ENCODE results near the gene STIM2.

STIM2 gene

DNA sequence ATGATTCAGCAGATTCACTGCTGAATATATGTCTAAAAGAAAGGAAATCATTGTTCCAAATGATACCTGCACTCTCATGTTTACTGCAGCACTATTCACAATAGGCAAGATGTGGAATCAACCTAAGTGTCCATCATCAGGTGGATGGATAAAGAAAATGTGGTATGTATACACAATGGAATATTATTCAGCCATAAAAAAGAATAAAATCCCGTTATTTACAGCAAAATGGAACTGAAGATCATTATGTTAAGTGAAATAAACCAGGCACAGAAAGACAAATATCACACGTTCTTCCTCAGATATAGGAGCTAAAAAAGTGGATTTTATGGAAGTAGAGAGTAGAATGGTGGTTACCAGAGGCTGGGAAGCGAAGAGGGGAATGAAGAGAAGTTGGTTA, 130.4 kb downstream of the STIM2 start:
- Histone ChIP-seq H3K27me3 (replicated peaks in 2 of 5; ENCODE audit: control insufficient read depth in 4 of 5, insufficient read depth in 5 of 5, low read length in 4 of 5) (no peaks in the 10 kb centered on the region), H3K4me3 (ENCODE audit: control insufficient read depth in 1 of 7, extremely low read depth in 1 of 7, insufficient read depth in 4 of 7, low read depth in 2 of 7, low read length in 6 of 7) (no peak overlapping the region), H3K36me3 (ENCODE audit: control insufficient read depth in 4 of 4, insufficient read depth in 4 of 4, low read length in 3 of 4) (no peaks in the 10 kb centered on the region), H3K9me3 (ENCODE audit: control extremely low read depth in 1 of 5, control insufficient read depth in 4 of 5, insufficient read depth in 2 of 5, low read depth in 1 of 5, low read length in 4 of 5) (peaks cover 0 to 3% (median 0%) of the 10 kb centered on the region in 5 experiments), H3K27ac (ENCODE audit: insufficient read depth in 1 of 2, low read depth in 1 of 2, low read length in 2 of 2, poor library complexity in 1 of 2, severe bottlenecking in 2 of 2) (no peak overlapping the region), H3K4me1 (ENCODE audit: control extremely low read depth in 1 of 4, control insufficient read depth in 4 of 4, insufficient read depth in 4 of 4, low read length in 3 of 4) (peaks cover 6 to 28% (median 11%) of the 10 kb centered on the region in 4 experiments)
- POLR2A ChIA-PET, result no interaction called here
- WGBS (ENCODE audit: insufficient coverage), result 100% methylated on average over 2 of the region's 3 CpGs
- no peak for DNase-seq
- CTCF ChIA-PET, result interaction anchor here (1.2 to 3.0 kb wide), 2 partner anchors 11 to 15 kb away, joined by 3 to 13 read pairs; no protein-coding TSS in a partner anchor

DNA sequence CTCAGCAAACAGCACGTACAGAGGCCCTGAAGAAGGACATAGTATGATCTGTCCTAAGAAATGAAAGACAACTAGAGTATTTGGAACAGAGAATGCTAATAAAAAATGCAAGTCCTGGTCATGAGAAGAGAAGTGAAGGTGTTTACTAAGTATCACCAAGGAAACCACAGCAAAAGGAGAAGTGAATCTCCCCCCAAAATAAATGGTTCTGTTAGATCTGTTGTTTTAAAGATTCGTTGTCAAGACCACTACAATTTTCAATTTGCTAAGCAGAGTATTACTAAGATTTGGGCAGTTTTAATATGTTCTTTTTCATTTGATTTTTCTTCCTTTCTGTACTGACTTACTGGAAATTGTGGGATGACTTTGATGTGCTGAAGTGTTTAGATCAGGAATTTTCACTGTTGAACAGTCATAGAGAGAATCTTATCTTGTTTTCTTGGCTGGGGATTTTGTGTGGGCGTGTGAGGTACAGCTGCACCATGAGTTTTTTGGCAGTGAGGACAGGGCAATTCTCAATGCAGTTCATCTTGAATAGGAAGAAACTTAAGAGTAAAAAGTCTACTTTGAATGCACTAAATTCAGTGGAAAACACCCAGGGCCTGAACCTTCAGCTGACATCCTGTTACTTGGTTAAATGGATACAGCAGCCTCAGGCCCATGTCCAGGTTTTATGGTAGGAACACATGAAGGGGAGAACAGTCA, 132.2 kb downstream of the STIM2 start:
- ChIA-PET POLR2A (no interaction called here), CTCF (interaction anchor here (1.7 to 3.0 kb wide), 2 partner anchors 9 to 11 kb away, joined by 5 to 13 read pairs; no protein-coding TSS in a partner anchor)
- peak overlapping the region in 3 of 7 experiments; percentile 14 to 45 (median 22) for H3K4me3 ChIP-seq (ENCODE audit: control insufficient read depth in 1 of 7, extremely low read depth in 1 of 7, insufficient read depth in 4 of 7, low read depth in 2 of 7, low read length in 6 of 7)
- peaks cover 0 to 3% (median 1%) of the 10 kb centered on the region in 4 experiments for H3K36me3 ChIP-seq (ENCODE audit: control insufficient read depth in 4 of 4, insufficient read depth in 4 of 4, low read length in 3 of 4)
- peak; percentile 76 to 93 (median 90) for DNase-seq
- H3K4me1 ChIP-seq (ENCODE audit: control extremely low read depth in 1 of 4, control insufficient read depth in 4 of 4, insufficient read depth in 4 of 4, low read length in 3 of 4), result peaks cover 4 to 17% (median 11%) of the 10 kb centered on the region in 4 experiments
- peaks cover 0 to 3% (median 0%) of the 10 kb centered on the region in 5 experiments for H3K9me3 ChIP-seq (ENCODE audit: control extremely low read depth in 1 of 5, control insufficient read depth in 4 of 5, insufficient read depth in 2 of 5, low read depth in 1 of 5, low read length in 4 of 5)
- H3K27ac ChIP-seq (ENCODE audit: insufficient read depth in 1 of 2, low read depth in 1 of 2, low read length in 2 of 2, poor library complexity in 1 of 2, severe bottlenecking in 2 of 2), result peak overlapping the region; percentile 77 to 89
- H3K27me3 ChIP-seq (replicated peaks in 2 of 5; ENCODE audit: control insufficient read depth in 4 of 5, insufficient read depth in 5 of 5, low read length in 4 of 5), result no peaks in the 10 kb centered on the region
- WGBS (ENCODE audit: insufficient coverage), result 92% methylated on average over 2 of the region's 3 CpGs

GRCh38 chr4:26993539-26993938, 132.9 kb downstream of the STIM2 start:
- WGBS (ENCODE audit: insufficient coverage), result no CpG with 5 or more reads among the region's 3 CpGs
- no peak for DNase-seq
- Histone ChIP-seq H3K36me3 (ENCODE audit: control insufficient read depth in 4 of 4, insufficient read depth in 4 of 4, low read length in 3 of 4) (peaks cover 0 to 3% (median 1%) of the 10 kb centered on the region in 4 experiments), H3K27ac (ENCODE audit: insufficient read depth in 1 of 2, low read depth in 1 of 2, low read length in 2 of 2, poor library complexity in 1 of 2, severe bottlenecking in 2 of 2) (peak overlapping the region; percentile 77 to 89), H3K4me1 (ENCODE audit: control extremely low read depth in 1 of 4, control insufficient read depth in 4 of 4, insufficient read depth in 4 of 4, low read length in 3 of 4) (peaks cover 4 to 17% (median 11%) of the 10 kb centered on the region in 4 experiments), H3K4me3 (ENCODE audit: control insufficient read depth in 1 of 7, extremely low read depth in 1 of 7, insufficient read depth in 4 of 7, low read depth in 2 of 7, low read length in 6 of 7) (no peak overlapping the region), H3K27me3 (replicated peaks in 2 of 5; ENCODE audit: control insufficient read depth in 4 of 5, insufficient read depth in 5 of 5, low read length in 4 of 5) (no peaks in the 10 kb centered on the region), H3K9me3 (ENCODE audit: control extremely low read depth in 1 of 5, control insufficient read depth in 4 of 5, insufficient read depth in 2 of 5, low read depth in 1 of 5, low read length in 4 of 5) (peaks cover 0 to 3% (median 0%) of the 10 kb centered on the region in 5 experiments)
- POLR2A ChIA-PET, result no interaction called here
- CTCF ChIA-PET, result interaction anchor here (1.7 to 3.0 kb wide), 2 partner anchors 9 to 11 kb away, joined by 5 to 13 read pairs; no protein-coding TSS in a partner anchor

DNA sequence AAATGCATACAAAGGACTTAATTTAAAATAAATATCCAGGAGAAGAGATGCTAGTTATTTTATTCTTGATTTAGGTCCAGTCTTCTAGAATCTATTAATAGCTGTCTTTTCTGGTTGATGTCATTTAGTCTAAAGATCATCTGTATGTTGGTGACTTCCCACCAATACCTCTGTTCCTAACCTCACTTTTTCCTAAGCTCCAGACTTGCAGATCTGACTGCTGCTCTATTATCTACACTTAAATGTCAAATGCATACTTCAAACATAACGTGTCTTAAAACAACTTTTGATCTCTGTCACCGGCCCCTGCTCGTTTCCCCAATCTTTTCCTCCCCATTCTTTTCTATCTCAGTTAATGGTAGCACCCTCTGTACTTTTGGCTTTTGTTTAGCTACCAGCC, 133.3 kb downstream of the STIM2 start:
- H3K27me3 ChIP-seq (replicated peaks in 2 of 5; ENCODE audit: control insufficient read depth in 4 of 5, insufficient read depth in 5 of 5, low read length in 4 of 5), result no peaks in the 10 kb centered on the region
- 97% methylated on average over 3 of the region's 3 CpGs for WGBS (ENCODE audit: insufficient coverage)
- H3K9me3 ChIP-seq (ENCODE audit: control extremely low read depth in 1 of 5, control insufficient read depth in 4 of 5, insufficient read depth in 2 of 5, low read depth in 1 of 5, low read length in 4 of 5), result peaks cover 0 to 3% (median 0%) of the 10 kb centered on the region in 5 experiments
- peaks cover 0 to 3% (median 1%) of the 10 kb centered on the region in 4 experiments for H3K36me3 ChIP-seq (ENCODE audit: control insufficient read depth in 4 of 4, insufficient read depth in 4 of 4, low read length in 3 of 4)
- ChIA-PET POLR2A (no interaction called here), CTCF (interaction anchor here (0.6 to 3.0 kb wide), 3 partner anchors 8 to 175 kb away, joined by 3 to 13 read pairs (median 5); no protein-coding TSS in a partner anchor)
- H3K4me3 ChIP-seq (ENCODE audit: control insufficient read depth in 1 of 7, extremely low read depth in 1 of 7, insufficient read depth in 4 of 7, low read depth in 2 of 7, low read length in 6 of 7), result no peak overlapping the region
- H3K4me1 ChIP-seq (ENCODE audit: control extremely low read depth in 1 of 4, control insufficient read depth in 4 of 4, insufficient read depth in 4 of 4, low read length in 3 of 4), result peaks cover 4 to 17% (median 11%) of the 10 kb centered on the region in 4 experiments
- H3K27ac ChIP-seq (ENCODE audit: insufficient read depth in 1 of 2, low read depth in 1 of 2, low read length in 2 of 2, poor library complexity in 1 of 2, severe bottlenecking in 2 of 2), result no peak overlapping the region
- no peak for DNase-seq

DNA sequence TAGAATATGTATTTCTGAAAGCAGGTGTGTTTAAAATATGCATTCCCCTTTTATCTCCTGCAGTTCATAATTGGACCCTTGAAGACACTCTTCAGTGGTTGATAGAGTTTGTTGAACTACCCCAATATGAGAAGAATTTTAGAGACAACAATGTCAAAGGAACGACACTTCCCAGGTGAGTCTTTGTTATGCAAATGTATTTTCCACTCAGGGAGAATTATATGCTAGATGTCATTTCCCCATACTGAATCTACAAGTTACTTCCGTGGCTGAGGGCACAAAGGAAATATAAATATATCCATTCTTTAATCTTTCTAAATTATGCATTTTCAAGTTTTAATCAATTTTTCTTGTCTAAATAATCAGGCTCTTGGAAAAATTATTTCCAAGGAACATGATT, 134.7 kb downstream of the STIM2 start:
- H3K27me3 ChIP-seq (replicated peaks in 2 of 5; ENCODE audit: control insufficient read depth in 4 of 5, insufficient read depth in 5 of 5, low read length in 4 of 5), result no peaks in the 10 kb centered on the region
- ChIA-PET CTCF (no interaction called here), POLR2A (no interaction called here)
- H3K9me3 ChIP-seq (ENCODE audit: control extremely low read depth in 1 of 5, control insufficient read depth in 4 of 5, insufficient read depth in 2 of 5, low read depth in 1 of 5, low read length in 4 of 5), result peaks cover 0 to 1% (median 0%) of the 10 kb centered on the region in 5 experiments
- DNase-seq, result no peak
- peaks cover 0 to 3% (median 1%) of the 10 kb centered on the region in 4 experiments for H3K36me3 ChIP-seq (ENCODE audit: control insufficient read depth in 4 of 4, insufficient read depth in 4 of 4, low read length in 3 of 4)
- no CpG with 5 or more reads among the region's 2 CpGs for WGBS (ENCODE audit: insufficient coverage)
- no peak overlapping the region for H3K4me3 ChIP-seq (ENCODE audit: control insufficient read depth in 1 of 7, extremely low read depth in 1 of 7, insufficient read depth in 4 of 7, low read depth in 2 of 7, low read length in 6 of 7)
- H3K27ac ChIP-seq (ENCODE audit: insufficient read depth in 1 of 2, low read depth in 1 of 2, low read length in 2 of 2, poor library complexity in 1 of 2, severe bottlenecking in 2 of 2), result no peak overlapping the region
- peaks cover 4 to 17% (median 11%) of the 10 kb centered on the region in 4 experiments for H3K4me1 ChIP-seq (ENCODE audit: control extremely low read depth in 1 of 4, control insufficient read depth in 4 of 4, insufficient read depth in 4 of 4, low read length in 3 of 4)

GRCh38 chr4:26996745-26997144, 136.1 kb downstream of the STIM2 start:
- Histone ChIP-seq H3K27me3 (replicated peaks in 2 of 5; ENCODE audit: control insufficient read depth in 4 of 5, insufficient read depth in 5 of 5, low read length in 4 of 5) (no peaks in the 10 kb centered on the region), H3K36me3 (ENCODE audit: control insufficient read depth in 4 of 4, insufficient read depth in 4 of 4, low read length in 3 of 4) (peaks cover 0 to 3% (median 1%) of the 10 kb centered on the region in 4 experiments), H3K4me1 (ENCODE audit: control extremely low read depth in 1 of 4, control insufficient read depth in 4 of 4, insufficient read depth in 4 of 4, low read length in 3 of 4) (peaks cover 4 to 15% (median 11%) of the 10 kb centered on the region in 4 experiments), H3K9me3 (ENCODE audit: control extremely low read depth in 1 of 5, control insufficient read depth in 4 of 5, insufficient read depth in 2 of 5, low read depth in 1 of 5, low read length in 4 of 5) (no peaks in the 10 kb centered on the region), H3K4me3 (ENCODE audit: control insufficient read depth in 1 of 7, extremely low read depth in 1 of 7, insufficient read depth in 4 of 7, low read depth in 2 of 7, low read length in 6 of 7) (no peak overlapping the region), H3K27ac (ENCODE audit: insufficient read depth in 1 of 2, low read depth in 1 of 2, low read length in 2 of 2, poor library complexity in 1 of 2, severe bottlenecking in 2 of 2) (no peak overlapping the region)
- CTCF ChIA-PET, result no interaction called here
- POLR2A ChIA-PET, result no interaction called here
- DNase-seq, result no peak

DNA sequence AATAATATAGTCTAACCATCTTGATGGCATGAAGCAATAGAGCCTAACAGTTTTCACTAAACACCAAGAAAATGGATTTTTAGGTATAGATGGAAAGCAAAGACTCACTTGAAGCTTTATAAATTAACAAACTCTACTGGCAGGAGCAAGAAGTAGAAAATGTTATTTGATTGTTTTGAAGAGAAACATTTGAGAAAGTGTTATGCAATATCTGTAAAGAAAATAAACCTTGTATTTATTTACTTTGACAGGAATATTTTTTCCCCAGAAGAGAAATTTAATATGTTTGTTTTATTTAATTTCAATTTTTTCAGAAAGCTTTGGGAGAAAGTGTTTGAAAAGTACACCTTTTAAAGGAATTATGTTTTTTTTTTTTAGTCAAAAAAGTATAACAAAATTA, 139.0 kb downstream of the STIM2 start:
- Histone ChIP-seq H3K36me3 (ENCODE audit: control insufficient read depth in 4 of 4, insufficient read depth in 4 of 4, low read length in 3 of 4) (peaks cover 0 to 3% (median 1%) of the 10 kb centered on the region in 4 experiments), H3K27ac (ENCODE audit: insufficient read depth in 1 of 2, low read depth in 1 of 2, low read length in 2 of 2, poor library complexity in 1 of 2, severe bottlenecking in 2 of 2) (no peak overlapping the region), H3K4me3 (ENCODE audit: control insufficient read depth in 1 of 7, extremely low read depth in 1 of 7, insufficient read depth in 4 of 7, low read depth in 2 of 7, low read length in 6 of 7) (no peak overlapping the region), H3K27me3 (replicated peaks in 2 of 5; ENCODE audit: control insufficient read depth in 4 of 5, insufficient read depth in 5 of 5, low read length in 4 of 5) (no peaks in the 10 kb centered on the region), H3K4me1 (ENCODE audit: control extremely low read depth in 1 of 4, control insufficient read depth in 4 of 4, insufficient read depth in 4 of 4, low read length in 3 of 4) (peaks cover 2 to 12% (median 6%) of the 10 kb centered on the region in 4 experiments), H3K9me3 (ENCODE audit: control extremely low read depth in 1 of 5, control insufficient read depth in 4 of 5, insufficient read depth in 2 of 5, low read depth in 1 of 5, low read length in 4 of 5) (no peaks in the 10 kb centered on the region)
- ChIA-PET POLR2A (interaction anchor here (0.7 kb wide), 1 partner anchor 272 kb away, joined by 3 read pairs; no protein-coding TSS in a partner anchor), CTCF (interaction anchor here (1.4 to 1.5 kb wide), 3 partner anchors 10 to 281 kb away, joined by 3 to 4 read pairs (median 3); no protein-coding TSS in a partner anchor)
- no peak for DNase-seq

Measured in common myeloid progenitor, CD34-positive (primary cell).